KG1 (cell line): ENCODE results near the gene PACSIN3.
A peak's percentile ranks its signal among the peaks of the same experiment; 100 is the strongest.
"Not testable (repeated sequence)": the region's sequence is repeated elsewhere in the genome, so short reads cannot be mapped to it uniquely, and the experiment has no call there.

Source experiments
- DNase-seq: peaks from one replicate; lab custom pipeline; 2025; lab: John Stamatoyannopoulos, UW

Gene PACSIN3

GRCh38 chr11:47186076-47186699 is at the start of gene PACSIN3:
TSS of gene PACSIN3 (minus strand) at chr11:47186434. CDS start at chr11:47182727, 3,707 bp downstream.
- no peak for DNase-seq

GRCh38 chr11:47235163-47235562 is 48.9 kb upstream of the PACSIN3 start:
- no peak for DNase-seq

- DNase-seq: no peak
Measured at GRCh38 chr11:47234669-47235100, 48.5 kb upstream of the PACSIN3 start.

- no peak for DNase-seq
Measured at GRCh38 chr11:47233989-47234668, 47.9 kb upstream of the PACSIN3 start.

GRCh38 chr11:47233051-47233450 is 46.8 kb upstream of the PACSIN3 start:
- DNase-seq: no peak

- no peak for DNase-seq
Measured at GRCh38 chr11:47229161-47229560, 42.9 kb upstream of the PACSIN3 start.

- no peak for DNase-seq
Measured at GRCh38 chr11:47225552-47226400, 39.5 kb upstream of the PACSIN3 start.

- no peak for DNase-seq
Measured at GRCh38 chr11:47222696-47223095, 36.5 kb upstream of the PACSIN3 start.

- no peak for DNase-seq
Measured at GRCh38 chr11:47220401-47220821, 34.2 kb upstream of the PACSIN3 start.

- peak; percentile 56 for DNase-seq
Measured at GRCh38 chr11:47216121-47216798, 30.0 kb upstream of the PACSIN3 start.

- peak; percentile 69 for DNase-seq
Measured at GRCh38 chr11:47215366-47215910, 29.2 kb upstream of the PACSIN3 start.

- DNase-seq: peak; percentile 46
Measured at GRCh38 chr11:47213950-47214565, 27.8 kb upstream of the PACSIN3 start.

- DNase-seq: no peak
Measured at GRCh38 chr11:47212938-47213337, 26.7 kb upstream of the PACSIN3 start.

- no peak for DNase-seq
Measured at GRCh38 chr11:47208628-47209027, 22.4 kb upstream of the PACSIN3 start.

GRCh38 chr11:47208008-47208552 is 21.8 kb upstream of the PACSIN3 start:
- not testable (repeated sequence) for DNase-seq

GRCh38 chr11:47207459-47207858 is 21.2 kb upstream of the PACSIN3 start:
- DNase-seq: no peak

GRCh38 chr11:47206577-47206976 is 20.3 kb upstream of the PACSIN3 start:
- not testable (repeated sequence) for DNase-seq

GRCh38 chr11:47204637-47204989 is 18.4 kb upstream of the PACSIN3 start:
- DNase-seq: no peak

- no peak for DNase-seq
Measured at GRCh38 chr11:47202576-47202975, 16.3 kb upstream of the PACSIN3 start.

GRCh38 chr11:47201015-47201414 is 14.8 kb upstream of the PACSIN3 start:
- no peak for DNase-seq

- DNase-seq: not testable (repeated sequence)
Measured at GRCh38 chr11:47198161-47198560, 11.9 kb upstream of the PACSIN3 start.
